HG03378 (cell line): ENCODE measurements around the gene TRABD2B.

Source experiments
- ATAC-seq: cut with Tn5 transposase; IDR thresholded peaks from one replicate; pipeline ENCODE4 v1.9.1; 2021; ENCODE audit warnings: mild to moderate bottlenecking, moderate library complexity; ENCODE audit not compliant: unreplicated experiment

The TRABD2B gene

GRCh38 chr1:47997289-47998200 is at the start of gene TRABD2B:
TRABD2B (minus strand) TSS chr1:47997385.
- ATAC-seq: no peak

GRCh38 chr1:48044311-48044710 is 47.1 kb upstream of the TRABD2B start:
- no peak for ATAC-seq

- ATAC-seq: no peak
Observed at GRCh38 chr1:48043622-48044021, 46.4 kb upstream of the TRABD2B start.

GRCh38 chr1:48040154-48040553 is 43.0 kb upstream of the TRABD2B start:
- ATAC-seq: no peak

- ATAC-seq: peak; percentile 50
Observed at GRCh38 chr1:48039088-48040054, 42.2 kb upstream of the TRABD2B start.

GRCh38 chr1:48038270-48038767 is 41.1 kb upstream of the TRABD2B start:
- no peak for ATAC-seq

- no peak for ATAC-seq
Observed at GRCh38 chr1:48036710-48037355, 39.6 kb upstream of the TRABD2B start.

- no peak for ATAC-seq
Observed at GRCh38 chr1:48035371-48036141, 38.4 kb upstream of the TRABD2B start.

GRCh38 chr1:48033495-48034045 is 36.4 kb upstream of the TRABD2B start:
- ATAC-seq: no peak

GRCh38 chr1:48031676-48032075 is 34.5 kb upstream of the TRABD2B start:
- ATAC-seq: no peak

GRCh38 chr1:48030696-48031365 is 33.6 kb upstream of the TRABD2B start:
- no peak for ATAC-seq

GRCh38 chr1:48030211-48030610 is 33.0 kb upstream of the TRABD2B start:
- ATAC-seq: no peak

GRCh38 chr1:48028218-48029069 is 31.3 kb upstream of the TRABD2B start:
- no peak for ATAC-seq

- ATAC-seq: no peak
Observed at GRCh38 chr1:48027533-48027835, 30.3 kb upstream of the TRABD2B start.

GRCh38 chr1:48026701-48027532 is 29.7 kb upstream of the TRABD2B start:
- ATAC-seq: no peak

GRCh38 chr1:48026275-48026674 is 29.1 kb upstream of the TRABD2B start:
- ATAC-seq: no peak

GRCh38 chr1:48025076-48025475 is 27.9 kb upstream of the TRABD2B start:
- ATAC-seq: no peak

- no peak for ATAC-seq
Observed at GRCh38 chr1:48023488-48023887, 26.3 kb upstream of the TRABD2B start.
